Testis (tissue), 3 donors: Measurements from ENCODE around the gene KIF4A. TPM values are rescaled to one million over a fixed set of nuclear protein-coding genes. Genes with fewer than 3 reads are reported as not detected.
"Not testable (repeated sequence)": the region's sequence is repeated elsewhere in the genome, so short reads cannot be mapped to it uniquely, and the experiment has no call there.

Experiments
- DNase-seq: peaks from one replicate; pipeline ENCODE4 v3.0.0-alpha.2; 2019
- H3K27ac ChIP-seq, 2 donors: fragments of 200-600 bp; sonication (generic); one replicate each; pipeline ENCODE4 v1.5.1; 2019
- H3K27me3 ChIP-seq: fragments of 200-600 bp; sonication (generic); one replicate; pipeline ENCODE4 v1.5.1; 2019
- H3K36me3 ChIP-seq: fragments of 200-600 bp; sonication (generic); one replicate; pipeline ENCODE4 v1.5.1; 2017; ENCODE audit warnings: low read depth; ENCODE audit errors: missing control alignments
- H3K4me1 ChIP-seq: fragments of 200-600 bp; sonication (generic); one replicate; pipeline ENCODE4 v1.5.1; 2019
- H3K4me3 ChIP-seq, 2 donors: fragments of 200-600 bp; sonication (generic); one replicate each; pipeline ENCODE4 v1.5.1; 2017 to 2019
- H3K9me3 ChIP-seq: fragments of 200-600 bp; sonication (generic); one replicate; pipeline ENCODE4 v1.5.1; 2017
- POLR2A ChIP-seq: fragments of 450-650 bp; IDR thresholded peaks from one replicate; pipeline ENCODE4 v1.6.1; 2017; ENCODE audit warnings: antibody characterized with exemption, mild to moderate bottlenecking, moderate library complexity
- WGBS, 2 donors: methylation state at CpG; one replicate each; pipeline ENCODE4 v1.1.5; 2018; 5-methylcytosine and 5-hydroxymethylcytosine counted together
- intact Hi-C: fragments of 100-400 bp; cut with DNase I; formaldehyde crosslinking; loops from one replicate; pipeline ENCODE4 v1.15.1; 2023; ENCODE audit warnings: low total_unique reads
- polyA plus RNA-seq: library from polyadenylated mRNA; stranded (reverse); fragments of 350-450 nt; fragmentation: Illumina TruSeq; extraction: RNeasy Lipid Tissue Mini Kit (QIAGEN cat#74804); gene quantifications from one replicate; pipeline ENCODE4 v1.2.3, GENCODE V29; 2014; ENCODE audit warnings: low read depth, low replicate concordance; ENCODE audit not compliant: insufficient read depth
- total RNA-seq, 2 donors: library from RNA; depleted of rRNA; stranded (reverse); fragments of >200 nt; gene quantifications; one replicate each; pipeline ENCODE4 v1.2.3, GENCODE V29; 2016
- TF ChIP-seq, protein P1 (sequence below), 3 experiments: fragments of 450-650 bp in 2 of 3; fragments of 200-600 bp in 1 of 3; sonication (generic) in 1 of 3; IDR thresholded peaks; one replicate each; pipeline ENCODE4 v1.5.1; 2016 to 2019; ENCODE audit warnings: antibody characterized with exemption in 3 of 3, mild to moderate bottlenecking in 2 of 3, moderate library complexity in 1 of 3

Gene KIF4A
- total and polyA plus RNA-seq, 3 donors from 2014 or later = 2.0 to 3.6 (median 2.4) TPM

DNA sequence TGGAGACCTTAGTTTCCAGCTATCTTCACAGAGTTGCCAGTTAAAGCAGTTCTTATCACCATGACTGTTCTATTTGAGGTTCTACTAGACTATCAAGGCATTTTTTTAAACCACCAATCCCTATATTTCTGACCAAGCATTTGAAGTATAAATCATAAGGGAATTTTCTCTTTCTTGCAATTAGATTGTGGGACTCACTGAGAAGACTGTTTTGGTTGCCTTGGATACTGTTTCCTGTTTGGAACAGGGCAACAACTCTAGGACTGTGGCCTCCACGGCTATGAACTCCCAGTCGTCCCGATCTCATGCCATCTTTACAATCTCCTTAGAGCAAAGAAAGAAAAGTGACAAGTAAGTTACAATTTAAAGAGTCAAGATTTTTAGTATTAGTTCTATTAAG, 11.8 kb downstream of the KIF4A start:
- no peak for DNase-seq
- Histone ChIP-seq H3K27ac (no peak overlapping the region), H3K36me3 (no peaks in the 10 kb centered on the region), H3K27me3 (no peaks in the 10 kb centered on the region), H3K4me3 (no peak overlapping the region), H3K4me1 (no peaks in the 10 kb centered on the region), H3K9me3 (no peaks in the 10 kb centered on the region)
- intact Hi-C loops = no loop called here
- no peak for TF ChIP-seq POLR2A
- TF ChIP-seq, protein P1, sequence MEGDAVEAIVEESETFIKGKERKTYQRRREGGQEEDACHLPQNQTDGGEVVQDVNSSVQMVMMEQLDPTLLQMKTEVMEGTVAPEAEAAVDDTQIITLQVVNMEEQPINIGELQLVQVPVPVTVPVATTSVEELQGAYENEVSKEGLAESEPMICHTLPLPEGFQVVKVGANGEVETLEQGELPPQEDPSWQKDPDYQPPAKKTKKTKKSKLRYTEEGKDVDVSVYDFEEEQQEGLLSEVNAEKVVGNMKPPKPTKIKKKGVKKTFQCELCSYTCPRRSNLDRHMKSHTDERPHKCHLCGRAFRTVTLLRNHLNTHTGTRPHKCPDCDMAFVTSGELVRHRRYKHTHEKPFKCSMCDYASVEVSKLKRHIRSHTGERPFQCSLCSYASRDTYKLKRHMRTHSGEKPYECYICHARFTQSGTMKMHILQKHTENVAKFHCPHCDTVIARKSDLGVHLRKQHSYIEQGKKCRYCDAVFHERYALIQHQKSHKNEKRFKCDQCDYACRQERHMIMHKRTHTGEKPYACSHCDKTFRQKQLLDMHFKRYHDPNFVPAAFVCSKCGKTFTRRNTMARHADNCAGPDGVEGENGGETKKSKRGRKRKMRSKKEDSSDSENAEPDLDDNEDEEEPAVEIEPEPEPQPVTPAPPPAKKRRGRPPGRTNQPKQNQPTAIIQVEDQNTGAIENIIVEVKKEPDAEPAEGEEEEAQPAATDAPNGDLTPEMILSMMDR (IDR thresholded peaks at IDR 0.05) = no peak
- WGBS, 2 donors = 67 to 71% methylated on average over 3 of the region's 3 CpGs

GRCh38 chrX:70313503-70313902, 23.6 kb downstream of the KIF4A start:
- TF ChIP-seq POLR2A = no peak
- TF ChIP-seq, protein P1 (IDR thresholded peaks at IDR 0.05) = no peak
- no peaks in the 10 kb centered on the region for H3K4me1 ChIP-seq
- WGBS, 2 donors = 89 to 100% methylated on average over 1 of the region's 1 CpG
- no peak overlapping the region for H3K4me3 ChIP-seq
- no peak overlapping the region for H3K27ac ChIP-seq
- intact Hi-C loops = no loop called here
- no peaks in the 10 kb centered on the region for H3K27me3 ChIP-seq
- DNase-seq = no peak
- H3K9me3 ChIP-seq = no peaks in the 10 kb centered on the region
- no peaks in the 10 kb centered on the region for H3K36me3 ChIP-seq

DNA sequence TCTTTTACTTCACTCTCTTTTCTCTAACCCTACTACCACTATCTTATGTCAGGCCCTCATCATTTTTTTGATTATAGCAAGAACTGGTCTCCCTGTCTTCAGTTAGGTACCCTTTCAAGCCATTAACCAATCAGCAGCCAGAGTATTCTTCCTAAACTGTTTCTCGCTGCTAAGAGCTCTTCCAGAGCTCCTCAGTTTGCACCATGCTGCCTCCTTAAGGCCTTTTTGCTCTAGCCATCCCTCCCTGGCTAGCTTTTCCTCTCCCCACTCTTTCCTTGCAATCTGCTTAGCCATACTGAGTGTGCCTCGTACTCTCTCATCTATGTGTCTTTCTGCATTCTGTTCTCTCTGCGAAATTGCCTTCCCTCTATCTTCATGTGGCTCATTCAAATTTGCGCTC, 32.9 kb downstream of the KIF4A start:
- Histone ChIP-seq H3K27ac (no peak overlapping the region), H3K9me3 (no peaks in the 10 kb centered on the region), H3K4me1 (no peaks in the 10 kb centered on the region), H3K27me3 (no peaks in the 10 kb centered on the region), H3K36me3 (no peaks in the 10 kb centered on the region), H3K4me3 (no peak overlapping the region)
- WGBS, 2 donors = 98 to 100% methylated on average over 4 of the region's 4 CpGs
- TF ChIP-seq, protein P1 (IDR thresholded peaks at IDR 0.05) = no peak
- no peak for TF ChIP-seq POLR2A
- intact Hi-C loops = no loop called here
- no peak for DNase-seq

GRCh38 chrX:70323628-70324027, 33.7 kb downstream of the KIF4A start:
- DNase-seq, H3K27ac ChIP-seq, H3K4me3 ChIP-seq, intact Hi-C loops, H3K9me3 ChIP-seq, H3K27me3 ChIP-seq, H3K4me1 ChIP-seq, H3K36me3 ChIP-seq: not testable (repeated sequence)
- 92 to 96% methylated on average over 6 of the region's 6 CpGs for WGBS, 2 donors

DNA sequence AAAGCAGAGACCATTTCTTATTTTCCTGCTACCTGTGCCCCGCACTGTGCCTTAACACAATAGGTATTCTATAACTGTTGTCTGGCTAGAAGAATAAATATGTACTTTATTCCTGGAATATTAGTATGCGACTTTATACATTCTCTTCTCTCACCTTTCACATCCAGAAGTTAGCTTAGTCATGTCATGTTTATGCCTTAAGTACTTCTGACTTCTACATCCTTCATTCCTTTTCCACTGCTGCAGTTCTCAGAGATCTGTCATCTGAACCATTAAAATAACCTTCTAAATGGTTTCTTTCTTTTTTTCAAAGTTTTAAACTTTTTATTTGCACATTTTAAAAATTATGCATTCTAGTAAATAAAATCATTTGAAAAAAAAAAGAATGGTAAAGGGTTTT, 34.4 kb downstream of the KIF4A start:
- WGBS, 2 donors = 91 to 94% methylated on average over 2 of the region's 2 CpGs
- H3K27ac ChIP-seq = no peak overlapping the region
- no peaks in the 10 kb centered on the region for H3K4me1 ChIP-seq
- intact Hi-C loops = no loop called here
- H3K9me3 ChIP-seq = no peaks in the 10 kb centered on the region
- TF ChIP-seq, protein P1 (IDR thresholded peaks at IDR 0.05) = no peak
- no peak for TF ChIP-seq POLR2A
- no peak for DNase-seq
- no peaks in the 10 kb centered on the region for H3K27me3 ChIP-seq
- no peaks in the 10 kb centered on the region for H3K36me3 ChIP-seq
- no peak overlapping the region for H3K4me3 ChIP-seq
